ENCODE data around the gene PABPC1L. TPM values are rescaled to one million over a fixed set of nuclear protein-coding genes. Genes with fewer than 3 reads are reported as not detected.
A peak's percentile ranks its signal among the peaks of the same experiment; 100 is the strongest.

Gene PABPC1L
- total and polyA plus RNA-seq, 2 donors (not counting 1 experiment from before 2014, with no cell fraction given), result 105 to 295 TPM

DNA sequence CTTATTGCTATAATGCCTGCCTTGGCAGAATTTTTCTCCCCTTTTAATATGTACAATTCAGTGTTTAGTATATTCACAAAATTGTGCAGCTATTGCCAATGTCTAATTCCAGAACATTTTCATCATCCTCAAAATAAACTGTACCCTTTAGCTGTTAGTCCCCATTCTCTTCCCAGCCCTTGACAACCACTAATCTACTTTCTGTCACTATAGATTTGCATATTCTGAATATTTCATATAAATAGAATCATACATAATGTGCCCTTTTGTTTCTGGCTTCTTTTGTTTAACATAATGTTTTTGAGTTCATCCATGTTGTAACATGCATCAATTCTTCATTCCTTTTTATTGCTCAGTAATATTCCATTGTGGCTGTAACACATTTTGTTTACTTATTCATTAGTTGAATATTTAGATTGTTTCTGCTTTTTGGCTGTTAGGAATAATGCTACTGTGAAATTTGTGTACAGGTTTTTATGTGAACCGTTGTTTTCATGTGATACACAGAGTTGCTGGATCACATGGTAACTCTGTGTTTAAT is 78.8 kb downstream of the PABPC1L start:
- no peaks in the 10 kb centered on the region for H3K27me3 Mint-ChIP-seq
- no peak overlapping the region for H3K4me2 ChIP-seq (replicated peaks; ENCODE audit: low read depth, low read length, poor library complexity, severe bottlenecking)
- H3K79me2 ChIP-seq (ENCODE audit: control insufficient read depth, insufficient read depth, low read length), result peaks cover 84% of the 10 kb centered on the region
- peak overlapping the region in 1 of 2 donors; percentile 70 for H3K27ac ChIP-seq (ENCODE audit: low read length in 2 of 2)
- H2AFZ ChIP-seq (ENCODE audit: insufficient read depth, low read depth, low read length, poor library complexity, severe bottlenecking), result no peak overlapping the region
- H3K9me3 ChIP-seq (ENCODE audit: control extremely low read depth in 1 of 3, control insufficient read depth in 2 of 3, insufficient read depth in 1 of 3, low read length in 2 of 3), result no peaks in the 10 kb centered on the region
- H3K4me1 ChIP-seq (ENCODE audit: control insufficient read depth in 2 of 2, insufficient read depth in 2 of 2, low read length in 2 of 2), result peaks cover 20 to 31% of the 10 kb centered on the region in 2 donors
- peaks cover 0 to 67% of the 10 kb centered on the region in 2 experiments for H3K36me3 ChIP-seq (replicated peaks in 1 of 2; ENCODE audit: control extremely low read depth in 1 of 2, control insufficient read depth in 1 of 2, extremely low read depth in 1 of 2, insufficient read depth in 2 of 2, low read length in 1 of 2)
- H3K4me3 ChIP-seq (ENCODE audit: control extremely low read depth in 1 of 5, extremely low read depth in 1 of 5, insufficient read depth in 1 of 5, low read depth in 2 of 5, low read length in 4 of 5), result no peak overlapping the region
- H3K4me3 Mint-ChIP-seq, result no peak overlapping the region
- H3K27ac Mint-ChIP-seq, result no peak overlapping the region
- no peak for ATAC-seq (ENCODE audit: low read depth)
- TF ChIP-seq, protein P1, sequence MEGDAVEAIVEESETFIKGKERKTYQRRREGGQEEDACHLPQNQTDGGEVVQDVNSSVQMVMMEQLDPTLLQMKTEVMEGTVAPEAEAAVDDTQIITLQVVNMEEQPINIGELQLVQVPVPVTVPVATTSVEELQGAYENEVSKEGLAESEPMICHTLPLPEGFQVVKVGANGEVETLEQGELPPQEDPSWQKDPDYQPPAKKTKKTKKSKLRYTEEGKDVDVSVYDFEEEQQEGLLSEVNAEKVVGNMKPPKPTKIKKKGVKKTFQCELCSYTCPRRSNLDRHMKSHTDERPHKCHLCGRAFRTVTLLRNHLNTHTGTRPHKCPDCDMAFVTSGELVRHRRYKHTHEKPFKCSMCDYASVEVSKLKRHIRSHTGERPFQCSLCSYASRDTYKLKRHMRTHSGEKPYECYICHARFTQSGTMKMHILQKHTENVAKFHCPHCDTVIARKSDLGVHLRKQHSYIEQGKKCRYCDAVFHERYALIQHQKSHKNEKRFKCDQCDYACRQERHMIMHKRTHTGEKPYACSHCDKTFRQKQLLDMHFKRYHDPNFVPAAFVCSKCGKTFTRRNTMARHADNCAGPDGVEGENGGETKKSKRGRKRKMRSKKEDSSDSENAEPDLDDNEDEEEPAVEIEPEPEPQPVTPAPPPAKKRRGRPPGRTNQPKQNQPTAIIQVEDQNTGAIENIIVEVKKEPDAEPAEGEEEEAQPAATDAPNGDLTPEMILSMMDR (IDR thresholded peaks at IDR 0.05), result no peak
- no peak for TF ChIP-seq EZH2 (IDR thresholded peaks at IDR 0.05; ENCODE audit: borderline replicate concordance, insufficient read depth, low read depth, low read length, poor library complexity, severe bottlenecking)
- WGBS (ENCODE audit: insufficient coverage), result no CpG with 5 or more reads among the region's 1 CpG
- POLR2A ChIA-PET, result no interaction called here
- DNase-seq, result no peak
- intact Hi-C loops (cut with micrococcal nuclease), result loop anchor here (5.0 kb wide), 1 partner anchor 34 kb away; no protein-coding TSS in a partner anchor
- peaks cover 3% of the 10 kb centered on the region for H4K20me1 ChIP-seq (ENCODE audit: control insufficient read depth, insufficient read depth, low read length, poor library complexity, severe bottlenecking)
- no peak overlapping the region for H3K9ac ChIP-seq (ENCODE audit: low read length)
- H3K27me3 ChIP-seq (replicated peaks in 1 of 4; ENCODE audit: control extremely low read depth in 1 of 4, control insufficient read depth in 3 of 4, insufficient read depth in 4 of 4, low read length in 3 of 4), result no peaks in the 10 kb centered on the region
- H3K4me1 Mint-ChIP-seq, result peaks cover 57% of the 10 kb centered on the region
- H3K9me3 Mint-ChIP-seq (ENCODE audit: insufficient read depth), result no peaks in the 10 kb centered on the region
- CTCF ChIA-PET, result interaction anchor here (1.4 kb wide), 1 partner anchor 22 kb away, joined by 4 read pairs; no protein-coding TSS in a partner anchor

Other genes starting within 250 kb of the PABPC1L start
- not detected in 2 replicates for gene CCN5, start 194.7 kb upstream of the PABPC1L start, total RNA-seq
- not detected in 2 replicates for gene CCN5, start 194.7 kb upstream of the PABPC1L start, polyA plus RNA-seq
- gene KCNK15, start 164.2 kb upstream of the PABPC1L start, total RNA-seq, result 0.17 TPM in 1 of 2 replicates, not detected in the other
- not detected in 2 replicates for gene KCNK15, start 164.2 kb upstream of the PABPC1L start, polyA plus RNA-seq
- not detected in 2 replicates for gene RIMS4, start 99.5 kb upstream of the PABPC1L start, total RNA-seq
- gene RIMS4, start 99.5 kb upstream of the PABPC1L start, polyA plus RNA-seq, result not detected in 2 replicates
- gene YWHAB, start 24.4 kb upstream of the PABPC1L start, total RNA-seq, result 200 and 205 TPM in 2 replicates
- gene YWHAB, start 24.4 kb upstream of the PABPC1L start, polyA plus RNA-seq, result 80.3 and 99.9 TPM in 2 replicates
- 21.8 and 21.9 TPM in 2 replicates for gene TOMM34, start 50.3 kb downstream of the PABPC1L start, total RNA-seq
- gene TOMM34, start 50.3 kb downstream of the PABPC1L start, polyA plus RNA-seq, result 17.5 and 19.1 TPM in 2 replicates
- gene STK4, start 56.5 kb downstream of the PABPC1L start, total RNA-seq, result 323 and 324 TPM in 2 replicates
- 38.9 and 66.0 TPM in 2 replicates for gene STK4, start 56.5 kb downstream of the PABPC1L start, polyA plus RNA-seq
- not detected in 2 replicates for gene KCNS1, start 191.1 kb downstream of the PABPC1L start, total RNA-seq
- gene KCNS1, start 191.1 kb downstream of the PABPC1L start, polyA plus RNA-seq, result 0.04 TPM in 1 of 2 replicates, not detected in the other
- not detected in 2 replicates for gene WFDC5, start 205.1 kb downstream of the PABPC1L start, total RNA-seq
- not detected in 2 replicates for gene WFDC5, start 205.1 kb downstream of the PABPC1L start, polyA plus RNA-seq
- gene WFDC12, start 214.4 kb downstream of the PABPC1L start, total RNA-seq, result not detected in 2 replicates
- not detected in 2 replicates for gene WFDC12, start 214.4 kb downstream of the PABPC1L start, polyA plus RNA-seq